ENCODE data around the gene SPI1. TPM values are rescaled to one million over a fixed set of nuclear protein-coding genes. Genes with fewer than 3 reads are reported as not detected.
A peak's percentile ranks its signal among the peaks of the same experiment; 100 is the strongest.

The SPI1 gene
- total RNA-seq (2021) = not detected in 2 replicates
- long read RNA-seq = 0 reads

GRCh38 chr11:47378010-47378835, at the start of gene SPI1:
Gene SPI1, minus strand, starts transcription at chr11:47378547. Its CDS starts 194 bp downstream, at chr11:47378353.
- WGBS (ENCODE audit: extremely low coverage, insufficient read length, low lambda C conversion rate) = no CpG with 5 or more reads among the region's 31 CpGs
- no peak within 1 kb of the TSS; a peak in 1 of 5 replicates for H3K4me3 Mint-ChIP-seq

More at GRCh38 chr11:47378010-47378835, at the start of gene SPI1:
- no peak within 1 kb of the TSS for H2BK15ac ChIP-seq (ENCODE audit: low read depth, low read length)
- H3T11ph ChIP-seq (ENCODE audit: low read length) = no peak within 1 kb of the TSS
- H3K79me1 ChIP-seq (ENCODE audit: insufficient read depth, low read depth, low read length, poor library complexity, severe bottlenecking) = no peaks in the 10 kb centered on the region
- H2BK12ac ChIP-seq (ENCODE audit: insufficient read length, low read depth, low read length) = no peak within 1 kb of the TSS
- no peak within 1 kb of the TSS for H3K9ac ChIP-seq (ENCODE audit: extremely low read depth, insufficient read length, low read length)
- H2BK120ac ChIP-seq (ENCODE audit: low read depth, low read length, poor library complexity, severe bottlenecking) = no peak within 1 kb of the TSS
- H4K5ac ChIP-seq (ENCODE audit: insufficient read length, low read depth, low read length) = no peak within 1 kb of the TSS
- DNase-seq = no peak
- H3K79me2 ChIP-seq (ENCODE audit: insufficient read depth, low read length) = no peaks in the 10 kb centered on the region
- H4K91ac ChIP-seq (ENCODE audit: insufficient read length, low read depth, low read length) = no peak within 1 kb of the TSS
- H3K56ac ChIP-seq (ENCODE audit: insufficient read length, low read depth, low read length) = no peak within 1 kb of the TSS
- H3K9me3 ChIP-seq (ENCODE audit: control insufficient read depth, low read depth, low read length) = no peaks in the 10 kb centered on the region
- no peak for TF ChIP-seq CTCF (conservative IDR thresholded peaks at IDR 0.05)
- H3K36me3 Mint-ChIP-seq (ENCODE audit: insufficient read depth in 1 of 3, low read depth in 3 of 3) = no peaks in the 10 kb centered on the region
- H3K4me1 ChIP-seq (ENCODE audit: insufficient read depth, low read length) = no peaks in the 10 kb centered on the region
- H3K4me2 ChIP-seq (ENCODE audit: insufficient read depth, insufficient read length, low read length) = no peak within 1 kb of the TSS
- no peaks in the 10 kb centered on the region for H3K27me3 ChIP-seq (ENCODE audit: insufficient read depth, low read length)
- no peak within 1 kb of the TSS for H2AFZ ChIP-seq (ENCODE audit: low read length)
- H3K9me3 Mint-ChIP-seq = no peaks in the 10 kb centered on the region
- no peaks in the 10 kb centered on the region for H3K23me2 ChIP-seq (ENCODE audit: insufficient read length, low read depth, low read length, poor library complexity, severe bottlenecking)
- no peak within 1 kb of the TSS for H3K27ac ChIP-seq (ENCODE audit: insufficient read length, low read depth, low read length)
- no peaks in the 10 kb centered on the region for H4K20me1 ChIP-seq (ENCODE audit: control insufficient read depth, insufficient read depth, insufficient read length)
- peaks cover 2% of the 10 kb centered on the region for H3K27me3 Mint-ChIP-seq (ENCODE audit: low read depth)
- H2AK5ac ChIP-seq (ENCODE audit: insufficient read length, low read length) = no peak within 1 kb of the TSS
- no peak within 1 kb of the TSS for H2BK20ac ChIP-seq (ENCODE audit: low read depth, low read length, poor library complexity, severe bottlenecking)
- no peak within 1 kb of the TSS for H3K23ac ChIP-seq (ENCODE audit: insufficient read length, low read depth, low read length)
- no peak within 1 kb of the TSS; the same call in 1 of the 2 replicates for H3K14ac ChIP-seq (ENCODE audit: insufficient read depth, low read length)
- no peak within 1 kb of the TSS for H3K4ac ChIP-seq (ENCODE audit: low read depth, low read length)
- peaks cover 3 to 4% of the 10 kb centered on the region in 2 experiments; a peak in 3 of 4 replicates for H3K4me1 Mint-ChIP-seq
- H2BK5ac ChIP-seq (ENCODE audit: insufficient read length, low read length) = no peak within 1 kb of the TSS
- peak within 1 kb of the TSS in 2 of 3 experiments; percentile 28 to 88; a peak in 3 of 7 replicates for H3K27ac Mint-ChIP-seq
- H4K8ac ChIP-seq (replicated peaks; ENCODE audit: insufficient read length, low read depth, low read length) = no peak within 1 kb of the TSS
- peak within 1 kb of the TSS; percentile 22 for H3K18ac ChIP-seq (ENCODE audit: insufficient read length, low read depth, low read length)
